HG03457 (cell line): Measurements from ENCODE around the gene LEAP2.
"Not testable (repeated sequence)": the region's sequence is repeated elsewhere in the genome, so short reads cannot be mapped to it uniquely, and the experiment has no call there.

Experiments used
- ATAC-seq: cut with Tn5 transposase; IDR thresholded peaks from one replicate; pipeline ENCODE4 v1.9.1; 2021; ENCODE audit warnings: moderate number of reproducible peaks; ENCODE audit not compliant: unreplicated experiment

LEAP2 gene

GRCh38 chr5:132840313-132840712 lies 33.2 kb upstream of the LEAP2 start:
- no peak for ATAC-seq

- no peak for ATAC-seq
These were observed 32.6 kb upstream of the LEAP2 start for GRCh38 chr5:132840896-132841295.

- no peak for ATAC-seq
These were observed 32.2 kb upstream of the LEAP2 start for GRCh38 chr5:132841305-132841704.

GRCh38 chr5:132848270-132848669 lies 25.2 kb upstream of the LEAP2 start:
- ATAC-seq, result no peak

GRCh38 chr5:132849347-132849746 lies 24.1 kb upstream of the LEAP2 start:
- ATAC-seq, result no peak

GRCh38 chr5:132850066-132850465 lies 23.4 kb upstream of the LEAP2 start:
- ATAC-seq, result no peak

GRCh38 chr5:132853323-132853722 lies 20.1 kb upstream of the LEAP2 start:
- no peak for ATAC-seq

- no peak for ATAC-seq
These were observed 19.7 kb upstream of the LEAP2 start for GRCh38 chr5:132853790-132854189.

- no peak for ATAC-seq
These were observed 19.2 kb upstream of the LEAP2 start for GRCh38 chr5:132854301-132854700.

GRCh38 chr5:132854992-132855391 lies 18.5 kb upstream of the LEAP2 start:
- not testable (repeated sequence) for ATAC-seq

- no peak for ATAC-seq
These were observed 17.5 kb upstream of the LEAP2 start for GRCh38 chr5:132856011-132856410.

GRCh38 chr5:132859889-132860437 lies 13.5 kb upstream of the LEAP2 start:
- no peak for ATAC-seq

GRCh38 chr5:132860742-132861141 lies 12.7 kb upstream of the LEAP2 start:
- no peak for ATAC-seq

GRCh38 chr5:132865668-132866341 lies 7.7 kb upstream of the LEAP2 start:
- no peak for ATAC-seq

GRCh38 chr5:132866342-132867045 lies 7.0 kb upstream of the LEAP2 start, which contains the start of the genes GDF9 and UQCRQ:
Gene GDF9 (minus strand): TSS chr5:132866469. CDS start chr5:132864533, 1,936 bp downstream.
Gene UQCRQ (plus strand): TSS chr5:132866642. CDS start chr5:132866882, 240 bp downstream.
- ATAC-seq, result peak; percentile 99

- peak; percentile 1 for ATAC-seq
These were observed 6.4 kb upstream of the LEAP2 start for GRCh38 chr5:132867046-132867451.

- ATAC-seq, result no peak
These were observed 4.7 kb upstream of the LEAP2 start for GRCh38 chr5:132868754-132869153.

- no peak for ATAC-seq
These were observed 2.7 kb upstream of the LEAP2 start for GRCh38 chr5:132870801-132871200.

- ATAC-seq, result no peak
These were observed 1.8 kb upstream of the LEAP2 start for GRCh38 chr5:132871459-132872284.

GRCh38 chr5:132872788-132873118 lies 715 bp upstream of the LEAP2 start:
- ATAC-seq, result no peak

GRCh38 chr5:132873930-132874271 lies 433 bp downstream of the LEAP2 start:
- no peak for ATAC-seq
